HCT116 (cell line): Measurements from ENCODE around the gene FAM47E. TPM values are rescaled to one million over a fixed set of nuclear protein-coding genes. Genes with fewer than 3 reads are reported as not detected.

ENCODE experiments used
- ATAC-seq: fragments of 200-7000 bp; cut with Tn5 transposase; 2 replicates; pipeline ENCODE4 v1.9.1; 2020; ENCODE audit warnings: mild to moderate bottlenecking, moderate library complexity
- BruUV-seq: library from RNA; stranded (reverse); fragments of 400-500 nt; replicated peaks from 2 replicates; lab custom pipeline; 2021; lab: Mats Ljungman, UMichigan
- CTCF ChIA-PET: fragments of 300-600 bp; sonication (Branson Sonifier 250); formaldehyde crosslinking; loops from one replicate; lab custom pipeline; 2021; ENCODE audit warnings: antibody characterized with exemption; lab: Charles Lee
- POLR2A ChIA-PET: fragments of 300-600, 350-600 bp; sonication (Branson Sonifier 250); formaldehyde crosslinking; loops from one replicate; lab custom pipeline; 2021; ENCODE audit warnings: antibody characterized with exemption; lab: Charles Lee
- RAD21 ChIA-PET, 2 experiments: fragments of 300-600 bp; sonication (Branson Sonifier 250); formaldehyde crosslinking; loops; one replicate each; lab custom pipeline; 2023; ENCODE audit warnings: low total read pairs in 2 of 2; ENCODE audit not compliant: uncharacterized antibody in 2 of 2, unreplicated experiment in 2 of 2, low non-redundant PET in 1 of 2; lab: Charles Lee
- DNase-seq: peaks from one replicate; pipeline ENCODE4 v3.0.0-alpha.2; 2010; ENCODE audit warnings: low read depth, low spot score
- H2AFZ ChIP-seq: fragments of 200-600 bp; shearing (Covaris generic), sonication (generic); 2 replicates; pipeline ENCODE4 v1.6.1; 2017; ENCODE audit warnings: low read depth, mixed run types, mixed read lengths, antibody characterized with exemption, low read length; ENCODE audit not compliant: poor library complexity, severe bottlenecking
- H3K27ac ChIP-seq: 2 replicates; pipeline ENCODE4 v1.5.1; 2012; ENCODE audit warnings: low read depth, low read length
- H3K27me3 ChIP-seq: fragments of 200-600 bp; sonication (generic); 2 replicates; pipeline ENCODE4 v1.6.1; 2016; ENCODE audit warnings: mixed run types, low read length, mixed read lengths; ENCODE audit not compliant: insufficient read depth
- H3K36me3 ChIP-seq, 2 experiments: fragments of 200-500 bp in 1 of 2; fragments of 200-600 bp in 1 of 2; sonication (Bioruptor generic) in 1 of 2; sonication (generic) in 1 of 2; 2 replicates each; pipeline versions ENCODE4 v1.5.1 to v1.6.1; 2014 to 2016; ENCODE audit warnings: low read length in 2 of 2, inconsistent platforms in 1 of 2, mixed read lengths in 1 of 2, mixed run types in 1 of 2; ENCODE audit not compliant: insufficient read depth in 2 of 2, control insufficient read depth in 1 of 2
- H3K4me1 ChIP-seq, 2 experiments: fragments of 200-600 bp in 1 of 2; sonication (generic) in 1 of 2; 2 replicates each; pipeline versions ENCODE4 v1.5.1 to v1.6.1; 2012 to 2017; ENCODE audit warnings: low read length in 2 of 2, inconsistent platforms in 1 of 2, mild to moderate bottlenecking in 1 of 2, mixed read lengths in 1 of 2, mixed run types in 1 of 2, moderate library complexity in 1 of 2; ENCODE audit not compliant: insufficient read depth in 2 of 2, control insufficient read depth in 1 of 2
- H3K4me2 ChIP-seq: fragments of 200-600 bp; sonication (generic); 2 replicates; pipeline ENCODE4 v1.6.1; 2017; ENCODE audit warnings: mixed run types, low read length, mixed read lengths
- H3K4me3 ChIP-seq, 2 experiments: fragments of 200-600 bp in 1 of 2; sonication (generic) in 1 of 2; replicated peaks in 1 of 2; 2 replicates each; pipeline ENCODE4 v1.5.1; 2011 to 2016; ENCODE audit warnings: low read length in 2 of 2, control low read depth in 1 of 2, low read depth in 1 of 2, mild to moderate bottlenecking in 1 of 2, mixed read lengths in 1 of 2, mixed run types in 1 of 2
- H3K79me2 ChIP-seq: fragments of 200-600 bp; sonication (generic); 2 replicates; pipeline ENCODE4 v1.6.1; 2017; ENCODE audit warnings: mild to moderate bottlenecking, mixed run types, low read length, moderate library complexity, mixed read lengths; ENCODE audit not compliant: insufficient read depth
- H3K9ac ChIP-seq: fragments of 200-600 bp; sonication (generic); 2 replicates; pipeline ENCODE4 v1.6.1; 2016; ENCODE audit warnings: low read length, mixed read lengths
- H3K9me2 ChIP-seq: fragments of 200-600 bp; sonication (generic), shearing (Covaris generic); 2 replicates; pipeline ENCODE4 v1.6.1; 2017; ENCODE audit warnings: mixed run types, mild to moderate bottlenecking, moderate library complexity; ENCODE audit not compliant: insufficient read depth
- H3K9me3 ChIP-seq, 2 experiments: fragments of 200-500 bp in 1 of 2; fragments of 200-600 bp in 1 of 2; sonication (Bioruptor generic) in 1 of 2; sonication (generic) in 1 of 2; 2 replicates each; pipeline ENCODE4 v1.6.1; 2014 to 2017; ENCODE audit warnings: low read length in 2 of 2, mixed read lengths in 2 of 2, inconsistent platforms in 1 of 2, low read depth in 1 of 2, mild to moderate bottlenecking in 1 of 2, mixed run types in 1 of 2, moderate library complexity in 1 of 2; ENCODE audit not compliant: control insufficient read depth in 1 of 2, insufficient read depth in 1 of 2
- H4K20me1 ChIP-seq: fragments of 200-600 bp; sonication (generic), shearing (Covaris generic); 2 replicates; pipeline ENCODE4 v1.6.1; 2017; ENCODE audit warnings: mixed run types, mild to moderate bottlenecking, moderate library complexity; ENCODE audit not compliant: insufficient read depth
- CBX3 ChIP-seq: IDR thresholded peaks from 2 replicates; pipeline ENCODE4 v1.6.1; 2012; ENCODE audit warnings: low read depth
- CEBPB ChIP-seq: IDR thresholded peaks from 2 replicates; pipeline ENCODE4 v1.6.1; 2012; ENCODE audit warnings: low read depth
- FOSL1 ChIP-seq: IDR thresholded peaks from 2 replicates; pipeline ENCODE4 v1.6.1; 2012; ENCODE audit warnings: low read depth
- JUND ChIP-seq: IDR thresholded peaks from 2 replicates; pipeline ENCODE4 v1.6.1; 2012
- POLR2AphosphoS5 ChIP-seq: IDR thresholded peaks from 2 replicates; pipeline ENCODE4 v1.6.1; 2011; ENCODE audit warnings: mild to moderate bottlenecking, low read depth, low read length, moderate library complexity
- RAD21 ChIP-seq: IDR thresholded peaks from 2 replicates; pipeline ENCODE4 v1.6.1; 2012; ENCODE audit warnings: low read depth, mild to moderate bottlenecking
- SRF ChIP-seq: IDR thresholded peaks from 2 replicates; pipeline ENCODE4 v1.6.1; 2012; ENCODE audit warnings: low read depth
- TCF7L2 ChIP-seq: IDR thresholded peaks from 2 replicates; pipeline ENCODE4 v1.7.0; 2011; ENCODE audit warnings: borderline replicate concordance, inconsistent platforms; ENCODE audit not compliant: insufficient read depth, insufficient read length; ENCODE audit errors: extremely low read depth
- ZNF274 ChIP-seq: fragments of 200-500 bp; sonication (Bioruptor generic); IDR thresholded peaks from 2 replicates; pipeline ENCODE4 v1.6.1; 2014; ENCODE audit warnings: mild to moderate bottlenecking, low read depth, low read length, inconsistent platforms
- intact Hi-C: fragments of 100-400 bp; cut with micrococcal nuclease; formaldehyde crosslinking; loops from 2 replicates; pipeline ENCODE4 v1.10.0; 2022
- total RNA-seq: library from RNA; stranded (reverse); gene quantifications from one replicate; pipeline ENCODE4 v1.2.1, GENCODE V29; 2021; ENCODE audit not compliant: unreplicated experiment

FAM47E gene
- total RNA-seq, 1 experiment from 2014 or later, result 0.91 TPM

GRCh38 chr4:76216975-76217814, 34.3 kb upstream of the FAM47E start:
- no peak for DNase-seq
- no peak overlapping the region for H3K27ac ChIP-seq
- no peaks in the 10 kb centered on the region for H3K9me2 ChIP-seq
- no peak for ATAC-seq
- H3K9me3 ChIP-seq, result no peaks in the 10 kb centered on the region
- no peaks in the 10 kb centered on the region for H4K20me1 ChIP-seq
- ChIA-PET RAD21 (no interaction called here), POLR2A (no interaction called here), CTCF (no interaction called here)
- TF ChIP-seq TCF7L2, result no peak
- no peak for TF ChIP-seq SRF
- no peak for TF ChIP-seq POLR2AphosphoS5
- TF ChIP-seq FOSL1, result no peak
- TF ChIP-seq ZNF274, result no peak
- no peak for TF ChIP-seq JUND
- no peak overlapping the region for H3K4me3 ChIP-seq
- H3K27me3 ChIP-seq, result no peaks in the 10 kb centered on the region
- no peak overlapping the region for H3K9ac ChIP-seq
- intact Hi-C loops, result no loop called here
- H3K36me3 ChIP-seq, result no peaks in the 10 kb centered on the region
- H2AFZ ChIP-seq, result no peak overlapping the region
- BruUV-seq, result no TSS peak
- peaks cover 12% of the 10 kb centered on the region for H3K79me2 ChIP-seq
- H3K4me1 ChIP-seq, result peaks cover 17 to 26% of the 10 kb centered on the region in 2 experiments; a peak in 3 of 4 replicates
- no peak overlapping the region for H3K4me2 ChIP-seq

- no peak overlapping the region for H3K4me2 ChIP-seq
- no peak overlapping the region for H2AFZ ChIP-seq
- peaks cover 8% of the 10 kb centered on the region in 2 experiments; a peak in 3 of 4 replicates for H3K4me1 ChIP-seq
- no TSS peak for BruUV-seq
- no peak for TF ChIP-seq CBX3
- TF ChIP-seq RAD21, result no peak
- 0 out of 2 replicates have a peak, but pooled peaks have one; percentile 24 for TF ChIP-seq CEBPB
- TF ChIP-seq, all 23 proteins: peak for 1
- ChIA-PET CTCF (no interaction called here), RAD21 (no interaction called here), POLR2A (no interaction called here)
- Histone ChIP-seq H3K9me2 (no peaks in the 10 kb centered on the region), H3K79me2 (no peaks in the 10 kb centered on the region; the same call in 1 of the 2 replicates), H3K27ac (no peak overlapping the region), H3K36me3 (no peaks in the 10 kb centered on the region), H3K9me3 (no peaks in the 10 kb centered on the region), H3K4me3 (no peak overlapping the region), H4K20me1 (no peaks in the 10 kb centered on the region), H3K27me3 (no peaks in the 10 kb centered on the region), H3K9ac (no peak overlapping the region)
- DNase-seq, result no peak
- no peak for ATAC-seq
- intact Hi-C loops, result no loop called here
These were observed 32.0 kb upstream of the FAM47E start for GRCh38 chr4:76219299-76220055.
